Brain pericyte (primary cell): Measurements from ENCODE around the gene PLCG2.
"Not testable (repeated sequence)": the region's sequence is repeated elsewhere in the genome, so short reads cannot be mapped to it uniquely, and the experiment has no call there.

ENCODE experiments used
- DNase-seq: peaks from one replicate; pipeline ENCODE4 v3.0.0-alpha.2; 2012; ENCODE audit warnings: low read depth, low spot score

PLCG2 gene

DNA sequence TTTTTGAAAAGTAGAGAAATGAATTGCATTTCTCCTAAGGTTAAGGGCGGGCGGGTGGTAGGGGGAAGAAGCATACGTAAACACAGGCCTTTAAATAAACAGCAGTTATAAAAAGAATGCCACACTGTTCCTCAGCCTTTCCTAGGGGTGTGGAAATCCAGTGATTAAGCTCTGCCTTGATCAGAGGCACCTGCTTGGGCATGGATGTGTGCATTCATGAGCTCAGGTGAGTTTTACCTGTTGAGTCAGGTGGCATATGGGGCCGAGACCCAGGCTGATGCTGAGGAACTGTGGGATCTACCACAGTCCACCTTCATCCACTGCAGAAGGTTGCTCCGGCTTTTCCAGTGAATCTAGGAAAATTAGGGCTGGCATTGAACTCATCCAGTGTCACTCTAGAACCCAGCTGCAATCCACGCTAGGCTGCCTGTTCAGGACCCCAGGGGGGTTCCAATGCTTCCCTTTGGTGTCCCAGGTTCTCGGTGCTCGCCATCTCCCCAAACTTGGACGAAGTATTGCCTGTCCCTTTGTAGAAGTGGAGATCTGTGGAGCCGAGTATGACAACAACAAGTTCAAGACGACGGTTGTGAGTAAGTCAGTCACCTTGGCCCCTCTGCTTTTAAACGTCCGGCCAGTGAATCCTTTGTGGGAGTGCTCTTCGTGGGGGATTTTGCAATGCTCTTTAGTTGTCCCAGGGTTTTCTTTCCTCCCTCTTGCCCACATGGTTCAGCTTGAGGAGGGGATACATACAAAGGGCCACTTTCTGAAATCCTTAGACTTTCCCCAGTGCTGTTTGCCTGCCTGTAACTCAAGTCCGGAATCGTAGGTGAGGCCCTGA is 159.5 kb downstream of the PLCG2 start:
- no peak for DNase-seq

DNA sequence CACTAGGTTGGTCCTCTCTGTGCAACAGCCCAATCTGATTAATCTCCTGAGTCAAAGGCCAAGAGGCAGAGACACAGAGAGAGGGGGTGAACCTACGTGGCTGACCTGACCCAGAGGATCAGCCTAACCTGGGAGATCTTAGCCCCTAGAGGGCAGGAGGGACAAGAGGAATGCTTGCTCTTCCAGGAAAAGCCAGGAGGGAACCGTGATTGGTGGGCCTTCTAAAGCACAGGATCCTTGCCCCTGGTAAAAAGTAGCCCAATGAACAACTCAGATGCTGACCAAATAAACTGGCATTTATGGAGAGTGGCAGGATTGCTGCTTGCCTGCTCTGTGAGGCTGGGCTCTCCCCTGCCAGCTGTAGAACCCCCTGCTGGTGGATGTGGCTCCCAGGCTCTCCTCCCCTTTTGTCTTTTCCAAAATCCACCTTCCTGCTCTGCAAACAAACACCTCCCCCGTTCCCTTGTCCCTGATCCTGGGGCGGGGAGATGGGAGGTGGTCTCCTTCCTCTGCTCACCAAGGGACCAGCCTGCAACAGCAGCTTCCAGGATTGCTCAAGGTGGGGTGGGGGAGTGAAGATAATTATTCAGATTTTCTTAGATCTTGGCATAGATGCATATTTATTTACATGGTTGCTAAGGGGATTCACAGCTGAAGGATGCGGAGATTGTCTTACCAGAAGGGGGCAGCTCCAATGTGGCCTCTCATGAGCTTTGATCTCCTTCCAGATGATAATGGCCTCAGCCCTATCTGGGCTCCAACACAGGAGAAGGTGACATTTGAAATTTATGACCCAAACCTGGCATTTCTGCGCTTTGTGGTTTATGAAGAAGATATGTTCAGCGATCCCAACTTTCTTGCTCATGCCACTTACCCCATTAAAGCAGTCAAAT is 160.3 kb downstream of the PLCG2 start:
- no peak for DNase-seq

DNA sequence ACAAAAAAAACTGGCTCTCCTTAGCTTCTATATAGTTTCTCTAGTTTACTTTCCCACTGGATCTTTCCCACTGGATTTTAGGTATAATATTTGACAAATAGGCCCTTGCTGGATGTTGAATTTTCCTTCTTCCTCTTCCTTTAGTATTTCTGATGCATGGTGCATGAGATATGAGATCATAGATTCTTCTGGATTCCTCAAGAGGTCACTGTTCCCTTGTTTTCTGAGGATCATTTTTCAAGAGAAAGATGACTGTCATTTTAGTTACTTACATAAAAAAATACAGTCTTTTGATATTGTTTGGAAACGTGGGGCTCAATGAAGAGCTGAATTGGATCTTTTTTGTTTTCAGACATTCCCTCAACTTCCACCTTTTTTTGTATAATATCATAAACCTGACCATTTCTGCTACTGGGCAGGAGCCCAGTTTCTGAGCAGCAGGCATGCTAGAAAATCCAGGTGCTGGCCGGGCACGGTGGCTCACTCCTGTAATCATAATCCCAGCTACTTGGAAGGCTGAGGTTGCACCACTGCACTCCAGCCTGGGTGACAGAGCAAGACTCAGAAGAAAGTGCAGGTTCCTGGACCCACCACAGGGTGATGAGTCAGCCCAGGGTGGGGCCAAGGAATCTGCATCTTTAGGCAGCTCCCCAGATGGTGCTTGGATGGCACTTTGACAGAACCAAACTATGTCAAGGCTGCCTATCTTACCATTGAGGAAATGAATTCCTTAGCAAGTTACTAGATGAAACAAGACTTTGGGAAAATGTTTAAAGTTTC is 161.9 kb downstream of the PLCG2 start:
- DNase-seq = peak; percentile 12

DNA sequence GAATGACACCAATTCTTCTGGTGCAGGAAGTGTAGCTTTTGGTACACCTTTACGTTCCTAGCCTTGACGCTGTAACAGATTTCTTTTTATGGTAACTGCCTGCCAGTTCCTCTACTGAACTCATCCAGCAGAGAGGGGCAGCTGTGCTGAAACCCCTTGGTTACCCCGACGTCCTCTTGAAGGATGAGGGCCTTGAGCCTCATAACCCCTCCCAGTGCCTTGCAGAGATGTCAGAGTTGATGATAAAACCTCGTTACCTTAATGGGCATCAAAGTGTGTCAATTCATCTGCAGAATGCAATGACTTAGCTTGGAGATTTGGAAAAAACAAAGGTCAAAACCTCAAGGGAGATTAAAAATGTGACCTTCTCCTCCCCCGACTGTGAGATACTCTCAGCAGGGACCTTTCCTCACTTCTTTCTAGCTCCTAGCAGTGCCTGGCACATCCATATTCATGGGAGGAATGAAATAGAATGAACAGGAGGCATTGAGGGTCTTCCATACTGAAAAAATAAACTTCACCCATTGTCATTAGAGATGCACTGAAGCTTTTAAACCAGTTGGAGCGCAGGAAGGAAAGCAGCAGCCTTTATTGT is 163.0 kb downstream of the PLCG2 start:
- DNase-seq = no peak

DNA sequence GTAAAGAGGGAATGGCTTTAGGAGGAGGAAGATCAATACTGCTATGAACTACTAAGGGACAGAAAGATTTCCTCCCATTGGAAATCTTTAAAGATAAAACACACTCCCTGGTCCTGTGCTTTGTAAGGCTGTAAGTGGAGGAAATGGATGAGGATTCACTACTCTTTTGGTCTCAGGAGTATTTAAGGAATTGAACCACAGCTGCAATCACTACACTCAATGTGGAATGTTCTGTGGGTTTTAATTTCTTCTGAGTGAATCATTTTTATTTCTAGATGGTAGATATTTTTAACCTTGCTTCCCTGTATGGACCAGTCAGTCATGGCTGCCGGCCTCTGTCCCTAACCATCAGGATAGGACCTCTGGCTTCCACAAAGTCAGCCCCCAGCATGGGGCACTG is 166.6 kb downstream of the PLCG2 start:
- no peak for DNase-seq

DNA sequence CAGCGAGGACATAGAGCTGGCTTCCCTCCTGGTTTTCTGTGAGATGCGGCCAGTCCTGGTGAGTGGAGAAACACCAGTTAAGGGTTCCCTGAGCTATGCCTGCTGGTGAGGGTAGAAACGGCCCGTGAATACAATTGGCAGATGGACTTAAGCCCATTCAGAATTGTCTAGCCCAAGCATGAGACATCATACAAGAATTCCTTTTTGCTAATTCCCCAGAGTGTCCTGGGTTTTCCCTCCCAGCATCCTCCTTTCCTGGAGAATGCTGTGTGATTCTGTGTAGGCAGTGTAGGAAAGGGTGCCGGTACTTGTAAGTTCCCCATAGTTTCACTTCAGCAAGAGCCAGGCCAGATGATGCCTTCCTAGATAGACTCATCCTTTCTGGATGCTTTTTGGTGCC is 167.1 kb downstream of the PLCG2 start:
- no peak for DNase-seq

DNA sequence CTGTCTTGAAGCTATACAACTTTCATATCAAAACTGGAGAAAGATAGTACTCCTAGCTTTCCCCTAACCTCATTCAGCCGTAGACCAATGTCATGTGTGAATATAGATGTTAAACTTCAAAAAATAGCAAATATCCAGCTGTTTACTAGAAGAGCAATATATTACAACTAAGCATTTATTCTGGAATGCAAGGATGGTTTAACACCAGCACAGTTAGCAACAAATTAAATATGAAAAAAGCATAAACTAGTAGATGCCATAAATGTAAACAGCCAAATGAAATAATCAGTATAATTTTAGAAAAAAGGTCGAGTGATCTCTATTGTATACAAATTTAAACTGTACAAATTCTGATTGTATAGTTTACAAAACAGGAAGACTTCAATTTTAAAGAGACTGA is 172.5 kb downstream of the PLCG2 start:
- DNase-seq = no peak

DNA sequence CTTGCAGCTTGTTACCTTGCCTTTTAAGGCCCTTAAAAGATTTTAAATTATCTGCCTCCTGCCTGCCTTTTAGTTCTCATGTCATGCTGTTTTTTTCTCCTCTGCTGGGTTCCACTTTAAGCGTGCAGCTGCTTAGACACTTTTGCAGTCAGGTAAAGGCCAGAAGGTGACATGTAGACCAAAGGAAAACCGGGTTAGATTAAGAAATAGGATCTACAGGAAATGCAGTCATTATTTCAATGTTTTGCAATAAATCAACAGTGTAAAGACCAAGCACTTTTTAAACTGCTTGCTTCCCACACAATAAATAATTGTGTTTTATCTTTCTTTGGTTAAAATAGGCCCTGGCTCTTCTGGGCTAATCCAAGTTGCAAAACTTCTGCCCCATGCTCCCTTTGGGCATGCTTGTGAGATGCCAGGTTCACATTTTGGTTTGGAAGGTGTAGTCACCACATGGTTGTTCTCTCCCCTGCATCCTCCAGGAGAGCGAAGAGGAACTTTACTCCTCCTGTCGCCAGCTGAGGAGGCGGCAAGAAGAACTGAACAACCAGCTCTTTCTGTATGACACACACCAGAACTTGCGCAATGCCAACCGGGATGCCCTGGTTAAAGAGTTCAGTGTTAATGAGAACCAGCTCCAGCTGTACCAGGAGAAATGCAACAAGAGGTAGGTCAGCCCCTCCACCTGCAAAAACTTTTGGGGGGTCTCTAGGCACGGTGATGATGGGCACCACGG is 177.3 kb downstream of the PLCG2 start:
- DNase-seq = no peak

DNA sequence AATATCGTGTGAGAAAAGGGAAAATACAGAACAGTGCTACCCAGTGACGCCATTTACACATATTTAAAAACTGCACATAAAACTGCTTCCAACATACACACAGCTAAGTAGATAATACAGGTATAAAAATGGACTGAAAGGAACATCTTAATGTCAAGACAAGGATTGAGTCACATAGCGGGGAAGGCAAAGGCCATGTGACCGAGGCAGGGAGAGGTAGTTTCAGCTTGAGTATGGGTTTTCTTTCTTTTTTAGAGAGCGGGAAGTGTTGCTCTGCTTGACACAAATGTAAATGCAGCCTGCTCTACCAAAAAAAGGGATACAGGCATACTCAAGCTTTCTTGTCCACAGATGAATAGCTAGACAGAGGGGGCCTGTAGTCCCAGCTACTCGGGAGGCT is 185.7 kb downstream of the PLCG2 start:
- no peak for DNase-seq

DNA sequence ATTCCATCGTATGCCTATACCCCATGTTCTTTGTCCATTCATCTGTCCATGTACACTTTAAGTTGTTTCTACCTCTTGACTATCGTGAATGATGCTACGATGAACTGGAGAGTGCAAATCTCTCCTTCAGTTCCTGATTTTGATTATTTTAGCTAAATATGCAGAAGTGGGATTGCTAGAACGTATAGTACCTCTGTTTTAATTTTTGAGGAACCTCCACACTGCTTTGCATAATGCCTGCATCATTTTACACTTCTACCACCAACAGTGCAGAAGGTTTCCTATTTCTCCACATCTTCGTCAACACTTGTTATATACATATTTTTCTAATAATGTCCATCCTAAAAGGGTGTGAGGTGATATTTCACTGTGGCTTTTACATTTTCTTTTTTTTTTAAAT is 188.3 kb downstream of the PLCG2 start:
- DNase-seq = no peak

DNA sequence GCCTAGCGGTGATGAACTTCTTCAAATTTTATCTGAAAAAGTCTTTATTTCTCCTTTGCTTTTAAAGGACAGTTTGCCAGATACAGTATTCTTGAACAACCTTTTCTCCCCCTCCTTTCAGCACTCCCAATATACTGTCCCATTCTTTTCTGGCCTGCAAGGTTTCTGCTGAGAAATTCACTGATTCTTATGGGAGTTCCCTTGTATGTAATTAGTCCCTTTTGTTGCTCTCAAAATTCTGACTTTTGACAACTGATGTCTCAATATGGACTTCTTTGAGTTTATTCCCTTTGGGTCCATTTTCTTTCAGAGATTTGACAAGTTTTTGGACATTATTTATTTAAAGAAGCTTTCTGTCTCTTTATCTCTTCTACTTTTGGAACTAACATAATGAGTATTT is 192.8 kb downstream of the PLCG2 start:
- no peak for DNase-seq

DNA sequence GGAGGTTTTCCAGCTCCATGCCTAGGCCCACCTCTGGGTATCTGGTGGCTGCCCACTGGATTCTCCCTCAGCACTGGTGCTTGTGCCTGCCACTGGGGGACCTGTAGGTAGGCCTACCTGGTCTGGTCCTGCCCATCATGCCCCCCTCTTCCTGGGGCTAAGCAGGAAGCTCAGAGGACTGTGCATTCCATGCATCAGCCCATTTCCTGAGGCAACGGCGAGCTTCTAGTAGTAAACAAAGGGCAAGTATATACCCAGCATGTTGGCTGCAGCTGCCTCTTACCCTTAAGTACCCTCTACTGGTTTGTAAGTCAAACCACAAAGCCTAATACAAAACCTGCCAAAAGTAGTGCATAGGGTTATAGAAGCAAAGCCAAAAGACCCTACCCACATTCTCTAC is 194.6 kb downstream of the PLCG2 start:
- DNase-seq = no peak

DNA sequence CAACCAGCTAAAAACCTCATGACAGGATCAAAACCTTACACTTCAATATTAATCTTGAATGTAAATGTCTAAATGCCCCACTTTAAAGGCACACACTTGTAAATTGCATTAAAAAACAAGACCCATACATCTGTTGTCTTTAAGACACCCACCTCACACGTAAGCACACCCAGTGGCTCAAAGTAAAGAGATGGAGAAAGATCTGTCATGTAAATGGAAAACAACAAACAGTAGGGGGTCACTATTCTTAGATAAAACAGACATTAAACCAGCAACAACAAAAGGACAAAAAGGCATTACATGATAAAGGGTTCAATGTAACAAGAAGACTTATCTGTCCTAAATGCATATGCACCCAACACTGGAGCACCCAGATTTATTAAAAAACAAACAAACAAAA is 196.5 kb downstream of the PLCG2 start:
- DNase-seq = no peak

DNA sequence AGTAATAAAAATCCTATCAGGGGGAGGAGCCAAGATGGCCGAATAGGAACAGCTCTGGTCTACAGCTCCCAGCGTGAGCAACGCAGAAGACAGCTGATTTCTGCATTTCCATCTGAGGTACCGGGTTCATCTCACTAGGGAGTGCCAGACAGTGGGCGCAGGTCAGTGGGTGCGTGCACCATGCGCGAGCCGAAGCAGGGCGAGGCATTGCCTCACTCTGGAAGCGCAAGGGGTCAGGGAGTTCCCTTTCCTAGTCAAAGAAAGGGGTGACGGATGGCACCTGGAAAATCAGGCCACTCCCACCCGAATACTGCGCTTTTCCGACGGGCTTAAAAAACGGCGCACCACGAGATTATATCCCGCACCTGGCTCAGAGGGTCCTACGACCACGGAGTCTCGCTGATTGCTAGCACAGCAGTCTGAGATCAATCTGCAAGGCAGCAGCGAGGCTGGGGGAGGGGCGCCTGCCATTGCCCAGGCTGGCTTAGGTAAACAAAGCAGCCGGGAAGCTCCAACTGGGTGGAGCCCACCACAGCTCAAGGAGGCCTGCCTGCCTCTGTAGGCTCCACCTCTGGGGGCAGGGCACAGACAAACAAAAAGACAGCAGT is 198.3 kb downstream of the PLCG2 start:
- DNase-seq = not testable (repeated sequence)

DNA sequence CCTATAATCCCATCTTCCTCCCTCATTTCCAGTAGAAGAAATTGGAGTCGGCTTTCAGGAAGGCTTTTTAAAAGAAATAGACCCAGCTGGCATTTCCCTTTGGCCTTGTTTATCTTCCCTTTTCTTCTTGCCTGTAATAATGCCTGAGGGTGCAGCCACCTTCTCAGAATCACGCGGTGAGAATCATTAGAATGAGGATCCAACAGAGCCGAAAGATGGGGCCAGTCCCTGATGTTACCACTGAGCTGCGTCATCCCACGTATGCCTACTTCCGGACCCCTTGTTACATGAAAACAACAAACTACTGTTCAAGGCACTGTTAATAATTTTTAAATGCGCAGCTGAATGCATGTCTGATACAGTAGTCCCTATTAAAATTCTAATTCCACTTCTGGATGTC is 208.0 kb downstream of the PLCG2 start:
- no peak for DNase-seq

DNA sequence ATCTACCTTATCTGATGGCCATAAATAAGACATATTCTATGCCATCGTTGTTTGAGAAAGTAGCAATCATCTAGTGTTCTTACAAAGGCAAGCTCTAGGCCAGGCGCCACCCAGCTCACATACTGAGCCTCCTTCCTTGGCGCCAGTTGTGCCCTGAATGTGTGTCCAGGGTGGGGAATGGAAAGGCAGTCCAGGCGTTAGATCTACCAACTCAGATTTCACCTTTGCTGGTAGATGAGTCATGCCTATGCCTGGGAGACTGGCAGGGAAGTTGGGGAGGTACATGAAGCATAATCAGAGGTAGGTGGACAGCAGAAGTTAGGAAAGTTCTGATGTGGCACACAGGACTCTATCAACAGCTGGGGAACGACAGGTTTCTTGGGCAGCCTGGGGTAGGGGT is 208.6 kb downstream of the PLCG2 start:
- DNase-seq = no peak

DNA sequence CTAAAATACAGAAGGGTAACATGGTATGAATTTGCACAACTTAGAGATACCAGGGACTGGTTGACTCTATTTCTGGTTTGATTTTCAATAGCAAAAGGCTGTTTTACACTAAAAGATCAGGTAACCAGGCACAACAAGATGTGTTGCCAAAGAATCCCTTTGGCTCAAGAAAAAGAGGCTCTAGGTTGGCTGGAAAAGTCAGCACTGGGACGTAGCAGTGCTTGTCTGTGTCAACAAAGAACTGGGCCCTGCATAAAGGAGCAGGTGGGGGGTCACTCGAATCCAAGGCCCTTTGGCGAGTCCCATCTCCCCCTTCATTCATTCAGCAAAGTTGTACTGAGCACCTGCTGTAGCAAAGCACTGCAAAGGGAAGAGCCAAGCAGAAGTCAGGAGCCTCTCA is 213.8 kb downstream of the PLCG2 start:
- DNase-seq = no peak

DNA sequence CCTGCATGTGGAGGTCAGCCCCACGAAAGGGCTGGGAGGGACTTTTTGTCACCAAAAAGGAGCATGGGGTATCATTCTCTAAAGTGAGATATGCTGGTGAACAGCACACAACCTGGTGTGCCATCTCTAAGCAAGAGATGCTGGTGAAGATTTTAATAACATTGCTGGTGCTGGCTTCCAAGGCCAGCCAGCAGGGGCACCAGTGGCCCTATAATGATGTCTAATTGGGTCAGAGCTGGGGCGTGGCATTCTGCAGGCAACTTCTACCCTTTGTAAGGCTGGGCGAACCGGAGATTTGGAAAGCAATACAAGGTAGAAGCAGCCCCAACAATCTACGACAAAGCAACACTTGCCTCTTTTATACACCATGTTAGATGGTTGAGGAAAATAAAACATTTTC is 215.4 kb downstream of the PLCG2 start:
- no peak for DNase-seq

DNA sequence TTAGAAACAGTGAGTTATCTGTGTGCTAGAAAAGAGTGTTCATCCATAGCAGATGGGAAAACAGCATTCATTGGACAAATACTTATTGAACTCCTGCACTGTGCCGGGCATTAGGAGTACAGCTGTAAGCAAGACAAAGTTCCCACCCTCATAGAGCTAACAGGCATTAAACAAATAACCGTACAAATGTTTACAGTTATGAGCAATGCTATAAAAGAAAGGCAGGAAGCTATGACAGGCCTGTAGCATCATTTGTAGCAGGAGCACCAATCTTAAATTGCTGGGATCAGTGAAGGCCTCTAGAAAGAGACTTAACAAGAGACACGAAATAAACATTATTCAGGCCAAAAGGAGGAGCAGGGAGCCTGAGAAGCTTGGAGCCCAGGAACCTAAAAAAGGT is 216.6 kb downstream of the PLCG2 start:
- DNase-seq = no peak

DNA sequence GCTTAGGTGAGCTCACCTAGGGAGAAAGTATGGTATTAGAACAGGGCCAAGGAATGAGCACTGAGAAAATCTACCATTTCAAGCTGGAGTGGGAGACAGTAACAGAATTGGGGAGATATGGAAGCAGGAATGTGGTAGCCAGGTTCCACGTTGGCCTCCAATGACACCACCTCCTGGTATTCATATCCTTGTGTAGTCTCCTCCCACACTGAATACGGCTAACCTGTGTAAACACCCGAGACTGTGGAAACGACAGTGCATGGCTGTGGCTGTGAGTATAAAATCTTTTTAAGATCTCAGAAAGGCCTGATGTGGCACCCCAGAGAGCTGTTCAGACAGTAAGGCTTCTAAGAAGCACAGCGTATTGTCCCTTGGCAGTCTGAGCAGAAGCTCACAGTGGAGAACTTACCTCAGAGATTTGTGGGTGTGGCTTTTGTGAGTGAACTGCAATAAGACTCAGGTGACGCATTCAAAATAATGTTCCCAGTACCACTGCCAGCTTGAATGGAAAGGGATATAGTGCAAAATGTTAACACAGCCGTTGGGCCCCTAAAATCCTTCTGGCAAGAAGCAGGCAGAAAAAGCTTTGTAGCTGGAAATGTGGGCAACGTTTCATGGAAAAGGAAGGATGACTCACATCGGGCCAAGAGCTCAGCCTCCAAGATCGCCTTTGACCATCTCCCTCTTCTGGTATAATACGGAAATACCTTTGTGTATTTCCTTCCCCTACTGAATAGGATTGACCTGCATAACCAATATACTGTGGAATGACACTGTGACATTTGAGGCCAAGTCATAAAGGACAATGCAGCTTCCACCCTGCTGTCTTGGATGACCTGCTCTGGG is 217.8 kb downstream of the PLCG2 start:
- no peak for DNase-seq
